Measurements from ENCODE around the gene DUSP2. TPM values are rescaled to one million over a fixed set of nuclear protein-coding genes. Genes with fewer than 3 reads are reported as not detected.

The DUSP2 gene
- total RNA-seq, 2 donors from 2014 or later: 6.0 to 9.2 TPM

GRCh38 chr2:96111823-96112500 lies 33.3 kb downstream of the DUSP2 start:
- intact Hi-C loops (cut with DNase I): loop anchor here (10.0 kb wide), 2 partner anchors 63 to 87 kb away; no protein-coding TSS in a partner anchor
- H3K4me1 ChIP-seq: peaks cover 9% of the 10 kb centered on the region
- H3K9me3 ChIP-seq: no peaks in the 10 kb centered on the region
- no peak overlapping the region for H3K4me3 ChIP-seq
- 68 to 83% methylated on average over 6 to 7 of the region's 7 CpGs for WGBS, 2 donors
- H3K36me3 ChIP-seq (replicated peaks in 1 of 2; ENCODE audit: insufficient read depth in 1 of 2, low read depth in 2 of 2): no peaks in the 10 kb centered on the region
- DNase-seq (peak in 1 of 4 donors; percentile 3), ATAC-seq (no peak)
- H3K27ac ChIP-seq: no peak overlapping the region
- H3K27me3 ChIP-seq: peaks cover 0 to 5% of the 10 kb centered on the region in 2 donors
- TF ChIP-seq CTCF (IDR thresholded peaks at IDR 0.05): no peak
- TF ChIP-seq POLR2A (IDR thresholded peaks at IDR 0.05): no peak

GRCh38 chr2:96111257-96111640 lies 34.0 kb downstream of the DUSP2 start:
- H3K27me3 ChIP-seq: peaks cover 0 to 5% of the 10 kb centered on the region in 2 donors
- H3K4me3 ChIP-seq: no peak overlapping the region
- peaks cover 7% of the 10 kb centered on the region for H3K4me1 ChIP-seq
- intact Hi-C loops (cut with DNase I): loop anchor here (10.0 kb wide), 2 partner anchors 64 to 86 kb away; no protein-coding TSS in a partner anchor
- no peak for TF ChIP-seq CTCF (IDR thresholded peaks at IDR 0.05)
- TF ChIP-seq POLR2A (IDR thresholded peaks at IDR 0.05): no peak
- no peak for DNase-seq
- 66% methylated on average over 4 of the region's 4 CpGs for WGBS, 2 donors
- no peak for ATAC-seq
- no peaks in the 10 kb centered on the region for H3K9me3 ChIP-seq
- H3K27ac ChIP-seq: no peak overlapping the region
- H3K36me3 ChIP-seq (replicated peaks in 1 of 2; ENCODE audit: insufficient read depth in 1 of 2, low read depth in 2 of 2): no peaks in the 10 kb centered on the region

GRCh38 chr2:96110621-96111256 lies 34.5 kb downstream of the DUSP2 start:
- Histone ChIP-seq H3K27ac (no peak overlapping the region), H3K4me3 (no peak overlapping the region), H3K36me3 (replicated peaks in 1 of 2; ENCODE audit: insufficient read depth in 1 of 2, low read depth in 2 of 2) (no peaks in the 10 kb centered on the region), H3K4me1 (peaks cover 2% of the 10 kb centered on the region), H3K9me3 (peaks cover 0 to under 1% (median 0%) of the 10 kb centered on the region in 3 donors), H3K27me3 (peaks cover 0 to 2% of the 10 kb centered on the region in 2 donors)
- no peak for ATAC-seq
- peak in 1 of 4 donors; percentile 4 for DNase-seq
- no peak for TF ChIP-seq POLR2A (IDR thresholded peaks at IDR 0.05)
- no peak for TF ChIP-seq CTCF (IDR thresholded peaks at IDR 0.05)
- 74 to 77% methylated on average over 12 to 13 of the region's 13 CpGs for WGBS, 2 donors
- intact Hi-C loops (cut with DNase I): loop anchor here (10.0 kb wide), 2 partner anchors 64 to 86 kb away; no protein-coding TSS in a partner anchor

DNA sequence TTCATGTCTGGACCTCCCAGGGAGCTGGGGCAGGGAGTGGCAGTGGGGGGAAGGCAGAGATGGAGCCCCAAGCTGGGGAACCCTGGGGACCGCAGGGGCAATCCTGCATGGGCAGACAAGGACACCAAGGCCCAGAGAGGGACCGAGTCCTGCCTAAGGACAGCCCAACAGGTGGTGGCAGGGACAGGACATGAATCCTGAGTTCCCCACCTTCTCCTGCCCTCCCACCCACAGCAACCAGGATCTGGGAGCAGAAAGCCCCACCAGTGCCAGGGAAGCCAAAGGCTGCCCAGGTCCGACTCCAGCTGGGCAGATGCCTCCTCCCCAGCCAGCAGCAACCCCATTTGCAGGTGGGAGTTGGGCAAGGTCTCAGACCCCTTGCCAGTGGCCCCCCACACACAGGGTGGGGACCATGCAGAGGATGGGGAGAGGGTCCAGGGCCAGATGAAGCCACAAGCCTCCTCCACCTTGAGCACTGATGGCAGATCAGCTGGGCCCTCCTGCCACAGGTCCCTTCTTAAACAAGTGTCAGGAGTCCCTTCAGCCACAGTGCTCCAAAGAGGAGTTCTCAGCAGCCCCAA lies 35.2 kb downstream of the DUSP2 start:
- no peak overlapping the region for H3K4me3 ChIP-seq
- H3K9me3 ChIP-seq: peaks cover 0 to 8% (median 0%) of the 10 kb centered on the region in 3 donors
- WGBS, 2 donors: 88 to 100% methylated on average over 3 of the region's 3 CpGs
- no peak for DNase-seq
- H3K36me3 ChIP-seq (replicated peaks in 1 of 2; ENCODE audit: insufficient read depth in 1 of 2, low read depth in 2 of 2): no peaks in the 10 kb centered on the region
- no peaks in the 10 kb centered on the region for H3K27me3 ChIP-seq
- intact Hi-C loops (cut with DNase I): loop anchor here (10.0 kb wide), 2 partner anchors 65 to 85 kb away; no protein-coding TSS in a partner anchor
- ATAC-seq: no peak
- H3K27ac ChIP-seq: no peak overlapping the region
- H3K4me1 ChIP-seq: no peaks in the 10 kb centered on the region
- TF ChIP-seq POLR2A (IDR thresholded peaks at IDR 0.05) (no peak), CTCF (IDR thresholded peaks at IDR 0.05) (no peak)

All from body of pancreas (tissue), 4 donors.